Lung (tissue), 12 donors: ENCODE results near the gene PRKCD. TPM values are rescaled to one million over a fixed set of nuclear protein-coding genes. Genes with fewer than 3 reads are reported as not detected.

Experiments used
- ATAC-seq: fragments of 200-7000 bp; cut with Tn5 transposase; one replicate; pipeline ENCODE4 v1.9.1; 2020; ENCODE audit warnings: moderate number of reproducible peaks; ENCODE audit not compliant: insufficient read depth, low FRiP score
- DNase-seq, 3 donors: peaks; one replicate each; pipeline ENCODE4 v3.0.0-alpha.2; 2013 to 2017
- H3K27ac ChIP-seq, 2 donors: one replicate each; pipeline ENCODE4 v1.5.1; 2013; ENCODE audit warnings: mild to moderate bottlenecking in 2 of 2, moderate library complexity in 2 of 2, control low read depth in 1 of 2, inconsistent platforms in 1 of 2, low read depth in 1 of 2, low read length in 1 of 2
- H3K27me3 ChIP-seq, 3 donors: one replicate each; pipeline ENCODE4 v1.5.1; 2013; ENCODE audit warnings: low read length in 2 of 3; ENCODE audit not compliant: control insufficient read depth in 3 of 3, insufficient read depth in 3 of 3
- H3K36me3 ChIP-seq, 4 donors: one replicate each; pipeline ENCODE4 v1.5.1; 2013; ENCODE audit warnings: low read length in 4 of 4, mild to moderate bottlenecking in 1 of 4, moderate library complexity in 1 of 4; ENCODE audit not compliant: control insufficient read depth in 4 of 4, insufficient read depth in 4 of 4
- H3K4me1 ChIP-seq, 5 donors: one replicate each; pipeline ENCODE4 v1.5.1; 2013; ENCODE audit warnings: low read length in 5 of 5, mild to moderate bottlenecking in 2 of 5, moderate library complexity in 1 of 5; ENCODE audit not compliant: control insufficient read depth in 5 of 5, insufficient read depth in 5 of 5
- H3K4me3 ChIP-seq: one replicate; pipeline ENCODE4 v1.5.1; 2013; ENCODE audit warnings: mild to moderate bottlenecking, control low read depth, moderate library complexity
- H3K9ac ChIP-seq, 2 donors: one replicate each; pipeline ENCODE4 v1.5.1; 2013; ENCODE audit warnings: low read length in 2 of 2, control low read depth in 1 of 2; ENCODE audit not compliant: insufficient read depth in 1 of 2
- H3K9me3 ChIP-seq, 4 donors: one replicate each; pipeline ENCODE4 v1.5.1; 2013; ENCODE audit warnings: low read length in 3 of 4, mild to moderate bottlenecking in 1 of 4, moderate library complexity in 1 of 4; ENCODE audit not compliant: control insufficient read depth in 4 of 4, insufficient read depth in 3 of 4
- CTCF ChIP-seq: IDR thresholded peaks from 2 replicates; pipeline ENCODE4 v1.5.1; 2012; ENCODE audit warnings: mild to moderate bottlenecking; ENCODE audit errors: control extremely low read depth, extremely low read depth
- WGBS, 2 donors: extraction: QIAGEN DNeasy Blood & Tissue Kit; methylation state at CpG; one replicate each; pipeline ENCODE4 v1.1.7; 2013; 5-methylcytosine and 5-hydroxymethylcytosine counted together
- polyA plus RNA-seq, 2 donors: library from polyadenylated mRNA; stranded (reverse); fragments of 200-250 nt; gene quantifications; one replicate each; pipeline ENCODE4 v1.2.1, GENCODE V29; 2013
- total RNA-seq, 2 donors: library from RNA; depleted of rRNA in 1 of 2; stranded (reverse); fragments of >200 nt in 1 of 2; gene quantifications; one replicate each; pipeline ENCODE4 v1.2.1, GENCODE V29; 2014 to 2021
- donor health status: control.
- donor health status: control.
- donor health status: Bipolar disorder and iron deficiency.
- donor health status: healthy.
- donor health status: DM: yes; HTN: yes; CAD: no.

PRKCD gene
- total and polyA plus RNA-seq, 4 donors: 34.9 to 85.2 (median 65.9) TPM

- WGBS, 2 donors: 90 to 92% methylated on average over 13 of the region's 13 CpGs
- Histone ChIP-seq H3K9ac (no peak overlapping the region), H3K36me3 (peaks cover 30 to 82% (median 51%) of the 10 kb centered on the region in 4 donors), H3K9me3 (no peaks in the 10 kb centered on the region), H3K27me3 (no peaks in the 10 kb centered on the region), H3K27ac (no peak overlapping the region), H3K4me3 (no peak overlapping the region), H3K4me1 (peaks cover 0 to 10% (median 3%) of the 10 kb centered on the region in 5 donors)
- ATAC-seq: no peak
- DNase-seq: peak in 1 of 3 donors; percentile 11
- TF ChIP-seq CTCF: no peak
Observed at GRCh38 chr3:53231532-53232511, 70.8 kb downstream of the PRKCD start.

DNA sequence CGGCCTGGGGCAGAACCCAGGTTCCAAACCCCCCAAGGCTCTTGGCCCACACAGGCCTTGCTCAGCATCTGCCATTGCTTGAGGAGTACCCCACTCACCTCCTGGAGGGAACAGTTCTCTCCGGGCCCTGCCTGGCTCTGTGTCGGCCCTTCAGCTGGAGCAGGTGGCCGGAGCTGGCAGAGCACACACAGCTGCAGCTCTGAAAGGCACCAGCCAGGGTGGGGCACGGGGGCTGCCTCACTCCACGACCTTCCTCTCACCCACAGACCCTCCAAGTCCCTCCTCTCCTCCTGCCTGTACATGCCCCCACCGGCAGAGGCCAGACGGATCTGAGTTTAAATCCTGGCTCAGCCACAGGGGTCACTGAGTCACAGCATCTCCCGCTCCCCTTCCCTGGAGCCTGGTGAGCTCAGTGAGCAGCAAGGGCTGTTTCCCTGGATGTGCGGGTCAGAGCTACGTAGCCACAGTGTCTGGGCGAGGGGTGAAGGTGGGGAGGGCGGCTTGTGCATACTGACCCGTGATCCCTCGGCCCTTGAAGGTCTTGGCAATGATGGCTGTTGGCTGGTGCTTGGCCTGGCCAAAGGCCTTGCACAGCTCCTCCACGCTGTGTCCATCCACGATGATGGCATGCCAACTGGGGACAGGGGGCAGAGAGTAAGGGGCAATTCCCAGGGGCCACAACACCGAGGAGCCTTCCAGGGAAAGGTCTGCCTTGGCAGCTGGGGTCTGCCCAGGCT lies 71.8 kb downstream of the PRKCD start:
- no peak overlapping the region for H3K4me3 ChIP-seq
- peak overlapping the region in 1 of 2 donors; percentile 16 for H3K27ac ChIP-seq
- H3K9me3 ChIP-seq: no peaks in the 10 kb centered on the region
- H3K27me3 ChIP-seq: no peaks in the 10 kb centered on the region
- H3K36me3 ChIP-seq: peaks cover 21 to 74% (median 46%) of the 10 kb centered on the region in 4 donors
- 82 to 84% methylated on average over 17 to 18 of the region's 18 CpGs for WGBS, 2 donors
- no peak for TF ChIP-seq CTCF
- H3K4me1 ChIP-seq: peaks cover 0 to 10% (median 5%) of the 10 kb centered on the region in 5 donors
- H3K9ac ChIP-seq: no peak overlapping the region
- ATAC-seq: no peak
- peak in 1 of 3 donors; percentile 5 for DNase-seq

GRCh38 chr3:53234130-53234840 lies 73.3 kb downstream of the PRKCD start:
- no peak overlapping the region for H3K27ac ChIP-seq
- peaks cover 0 to 16% (median 10%) of the 10 kb centered on the region in 5 donors for H3K4me1 ChIP-seq
- no peaks in the 10 kb centered on the region for H3K27me3 ChIP-seq
- no peaks in the 10 kb centered on the region for H3K9me3 ChIP-seq
- no peak for TF ChIP-seq CTCF
- no peak overlapping the region for H3K4me3 ChIP-seq
- ATAC-seq (no peak), DNase-seq (peak in 1 of 3 donors; percentile 9)
- no peak overlapping the region for H3K9ac ChIP-seq
- 78 to 81% methylated on average over 15 of the region's 15 CpGs for WGBS, 2 donors
- H3K36me3 ChIP-seq: peaks cover 17 to 66% (median 42%) of the 10 kb centered on the region in 4 donors
